ENCODE results near the gene COL4A3. TPM values are rescaled to one million over a fixed set of nuclear protein-coding genes. Genes with fewer than 3 reads are reported as not detected.
A peak's percentile ranks its signal among the peaks of the same experiment; 100 is the strongest.

Gene COL4A3
- total RNA-seq, result 10 to 100 TPM in 1 of 4 donors, 1 to 10 TPM in 1, under 1 TPM in 1, not detected in 1; 0.41 to 20.9 (median 5.1) TPM

DNA sequence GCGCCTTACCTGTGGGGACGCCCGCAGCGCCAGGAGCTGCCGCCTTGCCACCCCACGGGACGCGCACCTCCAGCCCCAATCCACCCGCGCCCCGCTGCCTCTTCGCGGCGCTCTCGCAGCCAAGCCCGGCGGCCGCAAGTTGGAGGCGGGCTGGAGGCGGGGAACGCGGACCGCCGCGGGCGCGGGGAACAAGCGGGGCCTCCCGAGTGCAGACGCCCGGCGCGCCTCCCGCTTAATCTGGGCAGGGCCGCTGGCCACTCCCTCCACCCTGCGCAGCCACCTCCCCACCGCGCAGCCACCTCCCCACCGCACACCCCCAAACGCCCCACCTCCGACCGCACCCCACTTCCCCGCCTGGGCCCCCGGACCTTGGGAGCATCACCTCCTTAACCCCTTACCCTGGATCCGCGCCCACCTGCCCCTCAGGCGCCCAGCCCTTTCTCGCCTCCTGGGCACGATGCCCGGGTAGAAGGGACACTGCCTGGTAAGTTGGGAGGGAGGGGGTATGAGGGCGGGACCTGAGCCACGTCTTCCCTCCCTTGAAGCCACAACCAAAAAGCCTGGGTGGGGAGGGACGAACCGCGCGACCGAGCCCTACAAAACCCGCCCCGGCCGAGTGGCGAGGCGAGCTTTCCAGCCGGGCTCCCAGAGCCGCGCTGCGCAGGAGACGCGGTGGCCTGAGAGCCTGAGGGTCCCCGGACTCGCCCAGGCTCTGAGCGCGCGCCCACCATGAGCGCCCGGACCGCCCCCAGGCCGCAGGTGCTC is at the start of gene COL4A3, which contains the start of gene COL4A4:
COL4A3 (plus strand) TSS at position 627 of the 765 bp plus-strand sequence; CDS start at position 730, 103 bp downstream.
COL4A4 (minus strand) TSS at position 208 of the 765 bp plus-strand sequence. CDS start 16,722 bp downstream, outside the sequence.
- intact Hi-C loops (cut with DNase I; ENCODE audit: low total_unique reads) (no loop called here), in situ Hi-C loops (cut with MboI; ENCODE audit: low pct_ligation_motif_present in 1 of 4, low pct_unique_long_range_greater_than_20kb in 1 of 4, low sequenced_read_pairs in 3 of 4) (no loop called here)
- H3K27me3 ChIP-seq, result peaks cover 60% of the 10 kb centered on the region
- peak within 1 kb of the TSS; percentile 26 to 60 (median 46) for H3K4me3 ChIP-seq
- H3K9me3 ChIP-seq, result no peaks in the 10 kb centered on the region
- H3K4me1 ChIP-seq, result peaks cover 6 to 19% (median 17%) of the 10 kb centered on the region in 4 donors
- peak; percentile 60 for DNase-seq
- peak within 1 kb of the TSS; percentile 49 to 79 (median 62) for H3K27ac ChIP-seq
- 2% methylated on average over 48 of the region's 77 CpGs; no CpG with 5 or more reads in 1 of the 2 donors for WGBS, 2 donors (ENCODE audit: low coverage in 1 of 2)
- no peaks in the 10 kb centered on the region for H3K36me3 ChIP-seq
- TF ChIP-seq EP300 (IDR thresholded peaks at IDR 0.05; ENCODE audit: low read depth), result no peak
- TF ChIP-seq POLR2A (IDR thresholded peaks at IDR 0.05), result no peak
- TF ChIP-seq POLR2AphosphoS5 (IDR thresholded peaks at IDR 0.05), result no peak
- TF ChIP-seq, protein P1, sequence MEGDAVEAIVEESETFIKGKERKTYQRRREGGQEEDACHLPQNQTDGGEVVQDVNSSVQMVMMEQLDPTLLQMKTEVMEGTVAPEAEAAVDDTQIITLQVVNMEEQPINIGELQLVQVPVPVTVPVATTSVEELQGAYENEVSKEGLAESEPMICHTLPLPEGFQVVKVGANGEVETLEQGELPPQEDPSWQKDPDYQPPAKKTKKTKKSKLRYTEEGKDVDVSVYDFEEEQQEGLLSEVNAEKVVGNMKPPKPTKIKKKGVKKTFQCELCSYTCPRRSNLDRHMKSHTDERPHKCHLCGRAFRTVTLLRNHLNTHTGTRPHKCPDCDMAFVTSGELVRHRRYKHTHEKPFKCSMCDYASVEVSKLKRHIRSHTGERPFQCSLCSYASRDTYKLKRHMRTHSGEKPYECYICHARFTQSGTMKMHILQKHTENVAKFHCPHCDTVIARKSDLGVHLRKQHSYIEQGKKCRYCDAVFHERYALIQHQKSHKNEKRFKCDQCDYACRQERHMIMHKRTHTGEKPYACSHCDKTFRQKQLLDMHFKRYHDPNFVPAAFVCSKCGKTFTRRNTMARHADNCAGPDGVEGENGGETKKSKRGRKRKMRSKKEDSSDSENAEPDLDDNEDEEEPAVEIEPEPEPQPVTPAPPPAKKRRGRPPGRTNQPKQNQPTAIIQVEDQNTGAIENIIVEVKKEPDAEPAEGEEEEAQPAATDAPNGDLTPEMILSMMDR (IDR thresholded peaks at IDR 0.05), result no peak

DNA sequence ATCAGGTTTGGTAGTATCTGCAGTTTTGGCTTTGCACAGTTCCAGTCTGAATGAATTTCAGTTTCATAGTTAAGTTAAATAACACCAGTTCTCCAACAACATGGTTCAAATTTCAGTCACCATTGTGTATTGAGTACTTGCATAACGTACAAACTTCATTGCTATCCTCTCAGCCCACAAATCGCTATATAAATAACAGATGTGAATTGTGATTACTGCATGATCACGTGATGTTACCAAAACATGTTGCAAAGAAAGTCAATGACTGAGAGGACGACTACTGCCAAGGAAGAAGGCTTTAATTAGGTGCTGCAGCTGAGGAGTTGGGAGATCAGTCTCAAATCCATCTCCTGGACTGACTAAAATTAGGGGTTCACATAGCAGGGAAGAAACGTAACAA is 48.7 kb upstream of the COL4A3 start:
- intact Hi-C loops (cut with DNase I; ENCODE audit: low total_unique reads), result no loop called here
- Histone ChIP-seq H3K9me3 (no peaks in the 10 kb centered on the region), H3K4me3 (no peak overlapping the region), H3K27me3 (no peaks in the 10 kb centered on the region), H3K27ac (no peak overlapping the region), H3K4me1 (no peaks in the 10 kb centered on the region), H3K36me3 (no peaks in the 10 kb centered on the region)
- no peak for DNase-seq
- 69 to 80% methylated on average over 4 to 5 of the region's 5 CpGs for WGBS, 2 donors (ENCODE audit: low coverage in 1 of 2)
- TF ChIP-seq POLR2A (IDR thresholded peaks at IDR 0.05), result no peak
- no peak for TF ChIP-seq POLR2AphosphoS5 (IDR thresholded peaks at IDR 0.05)
- TF ChIP-seq EP300 (IDR thresholded peaks at IDR 0.05; ENCODE audit: low read depth), result no peak
- in situ Hi-C loops (cut with MboI; ENCODE audit: low pct_ligation_motif_present in 1 of 4, low pct_unique_long_range_greater_than_20kb in 1 of 4, low sequenced_read_pairs in 3 of 4), result loop anchor here in 2 of 4 donors (10.0 to 25.0 kb wide), 3 partner anchors 303 to 1453 kb away; no protein-coding TSS in a partner anchor

DNA sequence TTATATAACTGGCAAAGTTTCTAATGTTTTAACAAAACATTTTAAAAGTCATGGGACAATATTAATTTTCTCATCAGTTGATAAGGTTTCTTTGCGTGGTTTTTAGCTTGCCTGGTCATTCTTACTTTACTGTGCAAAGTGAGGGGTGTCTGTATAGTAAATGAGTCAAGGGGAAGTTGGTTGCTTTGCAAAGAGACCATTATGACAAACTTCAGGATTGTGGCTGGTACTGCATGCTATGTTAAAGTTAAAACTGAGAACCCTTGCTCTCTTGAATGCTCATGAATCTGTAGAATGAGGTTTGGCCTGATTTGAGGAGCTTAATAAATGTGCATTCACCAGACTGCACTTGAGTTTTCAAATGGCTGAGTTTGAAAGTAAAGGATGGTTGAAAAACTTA is 47.4 kb upstream of the COL4A3 start:
- Histone ChIP-seq H3K4me1 (no peaks in the 10 kb centered on the region), H3K36me3 (no peaks in the 10 kb centered on the region), H3K27ac (no peak overlapping the region), H3K9me3 (no peaks in the 10 kb centered on the region), H3K27me3 (no peaks in the 10 kb centered on the region), H3K4me3 (no peak overlapping the region)
- in situ Hi-C loops (cut with MboI; ENCODE audit: low pct_ligation_motif_present in 1 of 4, low pct_unique_long_range_greater_than_20kb in 1 of 4, low sequenced_read_pairs in 3 of 4), result loop anchor here in 2 of 4 donors (10.0 to 25.0 kb wide), 3 partner anchors 305 to 1455 kb away; no protein-coding TSS in a partner anchor
- intact Hi-C loops (cut with DNase I; ENCODE audit: low total_unique reads), result no loop called here
- 78 to 82% methylated on average over 1 of the region's 1 CpG for WGBS, 2 donors (ENCODE audit: low coverage in 1 of 2)
- no peak for DNase-seq
- TF ChIP-seq, protein P1 (IDR thresholded peaks at IDR 0.05), result no peak
- TF ChIP-seq POLR2A (IDR thresholded peaks at IDR 0.05) (no peak), POLR2AphosphoS5 (IDR thresholded peaks at IDR 0.05) (no peak), EP300 (IDR thresholded peaks at IDR 0.05; ENCODE audit: low read depth) (no peak)

DNA sequence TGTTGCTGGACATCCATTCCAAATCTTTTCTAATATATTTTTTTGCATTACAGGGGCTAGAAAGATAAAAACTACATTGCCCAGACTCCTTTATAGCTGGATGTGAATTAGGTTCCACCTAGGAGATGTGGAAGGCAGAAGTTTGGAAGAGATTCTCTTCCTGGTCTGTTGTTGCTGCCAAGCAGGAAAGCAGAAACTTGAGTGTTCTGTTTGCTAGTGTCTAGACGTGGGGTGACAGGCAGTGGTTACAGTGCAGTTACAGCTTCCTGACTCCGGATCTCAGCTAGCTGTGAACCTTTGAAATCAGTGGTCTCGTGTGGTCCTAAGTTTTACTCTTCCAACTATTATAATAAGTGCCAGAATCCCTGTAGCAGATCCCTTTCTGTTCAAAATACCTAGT is 46.6 kb upstream of the COL4A3 start:
- H3K9me3 ChIP-seq, result no peaks in the 10 kb centered on the region
- no peak for TF ChIP-seq EP300 (IDR thresholded peaks at IDR 0.05; ENCODE audit: low read depth)
- TF ChIP-seq, protein P1 (IDR thresholded peaks at IDR 0.05), result no peak
- no peak for TF ChIP-seq POLR2AphosphoS5 (IDR thresholded peaks at IDR 0.05)
- TF ChIP-seq POLR2A (IDR thresholded peaks at IDR 0.05), result no peak
- H3K27ac ChIP-seq, result no peak overlapping the region
- no peak for DNase-seq
- intact Hi-C loops (cut with DNase I; ENCODE audit: low total_unique reads), result no loop called here
- no peaks in the 10 kb centered on the region for H3K27me3 ChIP-seq
- no peak overlapping the region for H3K4me3 ChIP-seq
- in situ Hi-C loops (cut with MboI; ENCODE audit: low pct_ligation_motif_present in 1 of 4, low pct_unique_long_range_greater_than_20kb in 1 of 4, low sequenced_read_pairs in 3 of 4), result loop anchor here in 2 of 4 donors (10.0 to 25.0 kb wide), 3 partner anchors 306 to 1456 kb away; no protein-coding TSS in a partner anchor
- no peaks in the 10 kb centered on the region for H3K36me3 ChIP-seq
- WGBS, 2 donors (ENCODE audit: low coverage in 1 of 2), result 0 to 33% methylated on average over 1 to 3 of the region's 3 CpGs
- H3K4me1 ChIP-seq, result no peaks in the 10 kb centered on the region
